ENCODE results near the gene SLC35G3. TPM values are rescaled to one million over a fixed set of nuclear protein-coding genes. Genes with fewer than 3 reads are reported as not detected.
"Not testable (repeated sequence)": the region's sequence is repeated elsewhere in the genome, so short reads cannot be mapped to it uniquely, and the experiment has no call there.

SLC35G3 gene
- total RNA-seq (2013; cell fraction: nucleolus; rRNA removed), result not detected in 2 replicates
- total RNA-seq (2014; rRNA removed), result not detected in 2 replicates
- not detected in 2 replicates for total RNA-seq (2014; rRNA removed; fragmentation: Illumina TruSeq; extraction: Trizol)
- not detected in 2 replicates for total RNA-seq (2021)
- polyA plus RNA-seq (2011; ENCODE audit: low read depth), result not detected
- not detected in 2 replicates for polyA plus RNA-seq (2011; rRNA removed)
- not detected in 2 replicates for polyA plus RNA-seq (2011; cell fraction: cytosol; rRNA removed)
- polyA plus RNA-seq (2011; cell fraction: nucleus; rRNA removed), result not detected in 2 replicates
- polyA plus RNA-seq (2012), result not detected in 2 replicates
- polyA plus RNA-seq (2014; fragmentation: Illumina TruSeq; extraction: Trizol), result not detected in 2 replicates
- polyA plus RNA-seq (2014; fragmentation: Nextera tagmentation; extraction: Ambion mirVana), result not detected
- polyA plus RNA-seq (2014; rRNA removed), result not detected in 2 replicates
- polyA plus RNA-seq (2016; fragmentation: Nextera tagmentation; extraction: Ambion mirVana), result not detected
- not detected in 2 replicates for polyA minus RNA-seq (2011; rRNA and poly(A)+ RNA removed)
- not detected in 2 replicates for polyA minus RNA-seq (2011; cell fraction: cytosol; rRNA and poly(A)+ RNA removed)
- polyA minus RNA-seq (2011; cell fraction: nucleus; rRNA and poly(A)+ RNA removed), result not detected in 2 replicates
- not detected for Bru-seq, nascent RNA
- not detected for BruChase-seq, experiment 1, labeled RNA remaining after a 6-hour chase
- BruChase-seq, experiment 2, labeled RNA remaining after a 2-hour chase, result not detected
- long read RNA-seq, experiment 1, result 0 reads
- long read RNA-seq, experiment 2, result 0 reads

- BruUV-seq (replicated peaks); intact Hi-C loops (cut with micrococcal nuclease; ENCODE audit: unreplicated experiment); H3K4me2 ChIP-seq (ENCODE audit: control insufficient read depth, insufficient read depth); H3K27me3 ChIP-seq (replicated peaks in 1 of 2; ENCODE audit: control insufficient read depth in 2 of 2, insufficient read depth in 2 of 2, low read length in 1 of 2); SMC1A ChIA-PET (ENCODE audit: uncharacterized antibody, unreplicated experiment); H4K20me1 ChIP-seq (ENCODE audit: control insufficient read depth, insufficient read depth); H3K9me3 ChIP-seq (replicated peaks; ENCODE audit: control insufficient read depth, insufficient read depth, low read length); H3K4me3 ChIP-seq; ATAC-seq; H3K4me1 ChIP-seq (ENCODE audit: control insufficient read depth, insufficient read depth, low read length); H2AFZ ChIP-seq (ENCODE audit: control insufficient read depth, low read depth, low read length); FAIRE-seq; CTCF ChIA-PET; H3K27ac ChIP-seq (ENCODE audit: control insufficient read depth, insufficient read depth); RAD21 ChIA-PET (ENCODE audit: unreplicated experiment); in situ Hi-C loops (cut with MboI); H3K36me3 ChIP-seq (ENCODE audit: control insufficient read depth in 2 of 2, insufficient read depth in 2 of 2, low read length in 1 of 2); POLR2A ChIA-PET; H3K79me2 ChIP-seq (ENCODE audit: control insufficient read depth, insufficient read depth, low read length); H3K9ac ChIP-seq (ENCODE audit: control insufficient read depth, insufficient read depth, low read length); DNase-seq (ENCODE audit: low read depth, low spot score): not testable (repeated sequence)
- WGBS (ENCODE audit: insufficient coverage, insufficient replicate concordance, low lambda C conversion rate, missing lambda C conversion rate), result 66% methylated on average over 12 of the region's 12 CpGs
Measured at GRCh38 chr17:35194001-35194400, at the start of gene SLC35G3. Gene SLC35G3 (minus strand): TSS chr17:35194393. CDS start chr17:35194307, 86 bp downstream.

DNA sequence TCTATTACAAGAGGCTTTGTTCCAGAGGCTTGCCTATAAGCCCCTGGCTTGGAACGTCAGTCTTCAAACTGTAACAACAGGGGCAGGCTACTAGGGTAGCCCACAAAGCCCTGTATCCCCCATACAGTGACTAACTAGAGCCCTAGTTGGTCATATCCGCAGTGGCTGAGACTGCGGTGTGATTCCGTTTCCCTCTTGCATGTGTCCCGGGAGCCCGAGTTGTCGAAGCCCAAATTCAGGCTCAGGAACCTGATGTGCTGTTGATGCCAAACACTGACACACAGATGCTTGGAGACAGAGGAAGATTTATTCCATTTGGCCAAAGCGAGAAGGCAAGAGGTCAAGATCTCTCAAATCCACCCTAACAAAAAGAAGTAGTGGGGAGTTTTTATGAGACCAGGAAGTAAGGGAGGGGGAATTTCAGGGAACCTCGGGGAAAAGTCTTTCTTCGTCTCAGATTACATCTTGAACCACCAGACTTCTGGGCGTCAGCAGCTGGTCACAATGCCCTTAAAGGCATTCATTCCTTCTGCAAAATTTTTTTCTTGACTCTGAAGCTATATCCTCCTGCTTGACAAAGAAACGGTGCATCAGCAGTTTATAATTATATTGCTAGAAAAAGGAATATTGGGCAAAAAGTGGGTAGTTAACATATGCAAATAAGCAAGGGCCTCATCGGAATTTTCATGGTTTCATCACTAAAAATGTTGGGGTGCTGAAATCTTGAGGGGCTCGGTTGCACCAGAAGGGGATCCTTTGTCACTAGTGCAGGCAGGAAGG lies 49.6 kb upstream of the SLC35G3 start:
- Histone ChIP-seq H3K27ac (ENCODE audit: control insufficient read depth, insufficient read depth) (no peak overlapping the region), H4K20me1 (ENCODE audit: control insufficient read depth, insufficient read depth) (no peaks in the 10 kb centered on the region), H2AFZ (ENCODE audit: control insufficient read depth, low read depth, low read length) (peak overlapping the region; percentile 55), H3K9me3 (replicated peaks; ENCODE audit: control insufficient read depth, insufficient read depth, low read length) (no peaks in the 10 kb centered on the region), H3K36me3 (ENCODE audit: control insufficient read depth in 2 of 2, insufficient read depth in 2 of 2, low read length in 1 of 2) (no peaks in the 10 kb centered on the region), H3K4me1 (ENCODE audit: control insufficient read depth, insufficient read depth, low read length) (peaks cover 13% of the 10 kb centered on the region; the same call in 1 of the 2 replicates), H3K9ac (ENCODE audit: control insufficient read depth, insufficient read depth, low read length) (peak overlapping the region; percentile 66), H3K79me2 (ENCODE audit: control insufficient read depth, insufficient read depth, low read length) (no peaks in the 10 kb centered on the region), H3K4me3 (peak overlapping the region; percentile 98), H3K4me2 (ENCODE audit: control insufficient read depth, insufficient read depth) (peak overlapping the region; percentile 95), H3K27me3 (replicated peaks in 1 of 2; ENCODE audit: control insufficient read depth in 2 of 2, insufficient read depth in 2 of 2, low read length in 1 of 2) (no peaks in the 10 kb centered on the region)
- ATAC-seq, result peak; percentile 50
- POLR2A ChIA-PET, result no interaction called here
- TF ChIP-seq SMAD5 (IDR thresholded peaks at IDR 0.05; ENCODE audit: low read depth), result no peak
- TF ChIP-seq SRF (IDR thresholded peaks at IDR 0.05; ENCODE audit: low read depth in 2 of 2, low read length in 2 of 2), result peak; percentile 66 to 82; a peak in 3 of 4 replicates
- no peak for TF ChIP-seq PBX3 (IDR thresholded peaks at IDR 0.05; ENCODE audit: insufficient replicate concordance, low read depth, low read length)
- TF ChIP-seq ZNF384 (IDR thresholded peaks at IDR 0.05; ENCODE audit: borderline replicate concordance, low read depth, low read length), result no peak
- no peak for TF ChIP-seq CBFB (IDR thresholded peaks at IDR 0.05; ENCODE audit: low read depth)
- no peak for TF ChIP-seq SMARCA5 (IDR thresholded peaks at IDR 0.05)
- peak; percentile 37; the same call in 1 of the 2 replicates for TF ChIP-seq RUNX3 (IDR thresholded peaks at IDR 0.05; ENCODE audit: low read length)
- TF ChIP-seq CREB1 (IDR thresholded peaks at IDR 0.05; ENCODE audit: low read depth), result no peak
- no TSS peak for BruUV-seq (replicated peaks)
- SMC1A ChIA-PET (ENCODE audit: uncharacterized antibody, unreplicated experiment), result interaction anchor here (0.6 to 1.9 kb wide), 5 partner anchors 43 to 569 kb away, joined by 3 to 8 read pairs (median 4); partner anchors contain the start of gene SLFN12L
- CTCF ChIA-PET, result interaction anchor here (0.6 to 1.3 kb wide), 3 partner anchors 70 to 345 kb away, joined by 3 read pairs; no protein-coding TSS in a partner anchor
- RAD21 ChIA-PET (ENCODE audit: unreplicated experiment), result no interaction called here
- peak; percentile 62 for FAIRE-seq
- intact Hi-C loops (cut with micrococcal nuclease; ENCODE audit: unreplicated experiment), result loop anchor here (2.0 to 5.0 kb wide), 2 partner anchors 204 to 295 kb away; partner anchors contain the start of gene SLFN13
- 0% methylated on average over 14 of the region's 14 CpGs for WGBS (ENCODE audit: insufficient coverage, insufficient replicate concordance, low lambda C conversion rate, missing lambda C conversion rate)
- DNase-seq (ENCODE audit: low read depth, low spot score), result no peak
- in situ Hi-C loops (cut with MboI), result no loop called here

Data from GM12878 (cell line).